22Rv1 (cell line): ENCODE data around the gene BRAF.

Source experiments
- H3K27ac ChIP-seq: fragments of 450-650 bp; 2 replicates; pipeline ENCODE4 v1.5.1; 2017
- CTCF ChIP-seq: fragments of 450-650 bp; IDR thresholded peaks from 2 replicates; pipeline ENCODE4 v1.5.1; 2017; ENCODE audit warnings: mild to moderate bottlenecking
- ZFX ChIP-seq: fragments of 450-650 bp; IDR thresholded peaks from 2 replicates; pipeline ENCODE4 v1.6.1; 2017; ENCODE audit warnings: antibody characterized with exemption, borderline replicate concordance

BRAF gene

GRCh38 chr7:140924019-140924820, 509 bp downstream of the BRAF start:
- TF ChIP-seq ZFX = no peak
- TF ChIP-seq CTCF = peak; percentile 72
- peak overlapping the region; percentile 90 for H3K27ac ChIP-seq

- TF ChIP-seq CTCF (no peak), ZFX (no peak)
- H3K27ac ChIP-seq = peak overlapping the region; percentile 90
These were observed 1.2 kb downstream of the BRAF start for GRCh38 chr7:140923358-140924006.

DNA sequence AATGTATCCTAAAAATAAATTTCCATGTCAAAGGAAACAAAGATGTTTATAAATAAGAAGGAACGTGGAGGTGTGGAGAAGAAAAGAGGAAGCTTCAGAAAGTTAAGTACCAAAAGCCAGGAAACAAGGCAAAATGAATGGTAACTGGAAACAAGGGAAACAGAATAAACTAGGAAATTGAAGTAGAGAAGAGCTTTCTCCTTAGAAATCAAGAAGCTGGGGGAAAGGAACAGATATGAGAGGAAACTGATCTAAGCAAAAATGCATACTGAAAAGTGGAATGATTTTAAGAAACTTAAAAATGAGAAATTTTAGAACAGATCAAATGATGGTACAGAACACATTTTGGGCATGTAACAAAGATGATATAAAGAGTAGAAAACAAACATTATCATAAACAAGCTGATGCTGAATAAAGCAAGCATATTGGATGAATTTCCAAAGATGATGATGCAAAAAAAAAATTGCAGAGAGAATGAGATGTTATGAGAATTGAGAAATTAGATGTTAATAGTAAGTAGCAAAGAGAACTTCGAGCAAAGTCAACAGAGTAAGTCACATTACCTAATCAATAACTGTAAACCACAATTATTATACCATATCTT, 1.9 kb downstream of the BRAF start:
- TF ChIP-seq ZFX = no peak
- TF ChIP-seq CTCF = no peak
- H3K27ac ChIP-seq = peak overlapping the region; percentile 90

- H3K27ac ChIP-seq = peak overlapping the region; percentile 90
- TF ChIP-seq ZFX (no peak), CTCF (no peak)
These were observed 4.0 kb downstream of the BRAF start for GRCh38 chr7:140920745-140921144.

GRCh38 chr7:140918236-140918635, 6.5 kb downstream of the BRAF start:
- TF ChIP-seq ZFX = no peak
- no peak overlapping the region for H3K27ac ChIP-seq

DNA sequence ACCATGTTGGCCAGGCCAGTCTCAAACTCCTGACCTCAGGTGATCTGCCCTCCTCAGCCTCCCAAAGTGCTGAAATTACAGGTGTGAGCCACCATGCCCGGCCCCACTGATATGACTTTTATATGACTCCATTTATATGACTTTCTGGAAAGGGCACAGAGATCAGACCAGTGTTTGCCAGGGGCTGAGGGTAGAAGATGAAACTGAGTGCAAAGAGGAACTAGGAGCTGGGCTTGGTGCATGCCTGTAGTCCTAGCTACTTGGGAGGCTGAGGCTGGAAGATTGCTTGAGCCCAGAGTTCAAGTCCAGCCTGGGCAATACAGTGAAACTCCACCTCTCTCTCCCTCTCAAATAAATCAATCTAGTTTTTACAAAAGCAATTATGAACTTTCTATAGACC, 7.5 kb downstream of the BRAF start:
- no peak for TF ChIP-seq CTCF
- TF ChIP-seq ZFX = no peak
- no peak overlapping the region for H3K27ac ChIP-seq

DNA sequence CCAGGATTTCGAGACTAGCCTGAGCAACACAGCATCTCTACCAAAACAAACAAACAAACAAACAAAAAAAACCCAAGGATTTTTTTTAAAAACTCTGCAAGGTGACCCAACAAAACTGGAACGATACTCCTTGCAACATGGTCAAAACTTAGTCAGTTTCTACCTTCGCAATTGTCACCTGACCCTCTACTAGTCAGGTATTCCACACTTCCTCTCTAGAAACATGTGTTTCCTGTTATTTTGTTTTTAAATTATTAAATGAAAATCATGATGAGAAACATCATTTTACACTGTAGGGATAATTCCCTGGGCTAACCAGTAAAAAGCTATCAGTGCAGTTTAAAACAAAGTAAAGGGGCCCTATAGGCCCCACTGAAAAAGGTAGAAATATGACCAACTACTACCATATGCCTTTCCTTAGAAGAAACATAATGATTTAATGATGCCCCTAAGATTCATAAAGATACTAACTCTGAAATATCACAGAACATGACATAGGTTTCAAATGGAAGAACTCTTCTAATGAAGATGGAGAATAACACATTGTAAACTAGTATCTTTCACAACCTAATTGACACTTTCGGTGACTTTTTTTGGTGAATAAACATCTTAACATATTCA, 8.7 kb downstream of the BRAF start:
- no peak for TF ChIP-seq CTCF
- no peak for TF ChIP-seq ZFX
- no peak overlapping the region for H3K27ac ChIP-seq
